ENCODE results near the gene C2CD3. TPM values are rescaled to one million over a fixed set of nuclear protein-coding genes. Genes with fewer than 3 reads are reported as not detected.
"Not testable (repeated sequence)": the region's sequence is repeated elsewhere in the genome, so short reads cannot be mapped to it uniquely, and the experiment has no call there.

The C2CD3 gene
- total RNA-seq, 1 donor from 2014 or later = 27.6 TPM

- DNase-seq (ENCODE audit: low read depth) = no peak
Measured at GRCh38 chr11:74116719-74117118, 54.1 kb downstream of the C2CD3 start.

DNA sequence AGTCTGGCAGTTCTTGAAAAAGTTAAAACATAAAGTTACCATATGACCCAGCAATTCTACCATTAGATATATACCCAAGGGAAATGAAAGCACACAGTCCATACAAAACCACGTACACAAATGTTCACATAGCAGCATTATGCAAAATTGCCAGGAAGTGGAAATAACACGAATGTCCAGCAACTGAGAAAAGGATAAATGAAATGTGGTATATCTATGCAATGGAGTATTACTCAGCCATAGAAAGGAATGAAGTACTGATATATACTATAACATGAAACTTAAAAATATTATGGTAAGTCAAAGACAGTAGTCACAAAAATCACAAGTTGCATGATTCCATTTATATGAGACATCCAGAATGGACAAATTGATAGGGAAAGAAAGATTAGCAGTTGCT lies 57.9 kb downstream of the C2CD3 start:
- DNase-seq (ENCODE audit: low read depth) = no peak

DNA sequence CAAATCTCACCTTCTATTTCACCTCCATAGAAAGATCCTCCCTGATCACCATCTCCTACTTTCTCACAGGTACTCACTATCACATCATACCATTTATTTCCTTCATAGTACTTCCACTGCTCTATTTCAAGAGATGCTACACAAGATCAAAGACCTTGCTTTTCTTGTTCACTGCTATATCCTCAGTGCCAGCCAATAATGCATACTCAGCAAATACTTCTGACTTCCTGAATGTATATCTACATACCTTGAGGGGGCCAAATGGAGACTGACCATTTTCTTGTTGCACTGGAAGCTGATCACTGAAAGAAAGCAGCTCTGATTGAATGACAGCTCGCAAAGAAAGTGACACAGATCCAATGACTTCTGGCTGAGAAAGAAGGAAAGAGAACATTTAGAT lies 64.7 kb downstream of the C2CD3 start:
- DNase-seq (ENCODE audit: low read depth) = no peak

GRCh38 chr11:74102321-74102720 lies 68.5 kb downstream of the C2CD3 start:
- DNase-seq (ENCODE audit: low read depth) = no peak

DNA sequence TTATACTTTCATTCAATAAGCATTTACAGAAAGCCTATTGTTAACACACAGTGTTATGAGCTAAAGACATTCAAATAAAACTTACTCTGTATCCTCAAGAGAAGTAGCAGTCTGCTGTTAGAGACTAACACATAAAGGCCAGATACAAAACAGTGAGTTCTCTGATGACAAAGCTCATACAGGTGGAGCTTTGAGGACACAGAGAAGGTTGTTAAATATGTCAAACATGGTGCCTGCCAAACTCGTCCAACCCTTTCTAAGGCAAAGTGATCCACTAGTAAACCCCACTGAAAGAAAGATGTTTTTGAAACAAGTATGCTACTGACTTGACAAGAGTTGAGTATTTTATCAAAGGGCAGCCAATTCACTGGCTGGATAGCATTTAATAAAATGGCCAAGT lies 70.1 kb downstream of the C2CD3 start:
- no peak for DNase-seq (ENCODE audit: low read depth)

DNA sequence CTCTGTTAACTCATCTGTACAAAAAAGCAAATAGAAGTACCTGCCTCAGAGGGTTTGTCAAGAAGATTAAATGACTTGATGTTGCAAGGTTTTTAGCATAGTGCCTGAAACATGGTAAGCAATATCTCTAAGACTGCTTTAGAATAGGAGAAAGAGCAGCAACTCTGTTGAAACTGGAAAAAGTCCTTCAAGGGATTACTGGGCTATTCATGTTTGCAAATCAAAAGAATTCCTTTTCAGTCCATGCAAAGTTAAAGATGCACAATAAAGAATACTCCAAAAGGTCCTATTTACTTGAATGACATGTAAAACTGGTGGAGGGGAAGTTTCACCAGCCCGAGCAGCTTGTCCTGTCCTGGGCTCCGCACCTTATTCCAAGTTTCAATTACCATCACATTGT lies 70.6 kb downstream of the C2CD3 start:
- DNase-seq (ENCODE audit: low read depth) = no peak

DNA sequence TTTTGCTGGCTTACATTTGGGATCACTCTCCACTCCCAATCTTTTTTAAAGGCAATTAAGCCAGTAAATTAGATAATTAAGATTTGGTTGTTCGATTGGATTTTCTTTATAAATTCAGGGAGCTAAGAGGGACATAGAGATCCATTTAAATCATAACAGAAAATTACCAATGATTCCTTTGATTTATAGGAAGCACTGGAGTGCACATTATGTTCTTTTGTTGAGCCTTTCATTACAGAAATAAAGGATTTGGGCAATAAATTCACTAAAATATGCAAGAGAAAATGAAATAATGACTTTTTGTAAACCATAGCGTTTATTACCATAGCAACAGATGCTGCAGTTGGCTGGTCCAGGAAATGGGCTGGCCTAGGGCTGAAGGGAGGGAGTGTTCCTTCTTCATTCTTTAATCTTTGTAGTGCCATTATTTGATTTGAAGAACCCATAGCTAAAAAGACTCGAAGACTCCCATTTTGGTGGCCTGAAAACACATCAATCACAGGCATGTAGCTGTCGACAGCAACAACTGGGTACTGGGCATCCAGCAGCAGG lies 73.0 kb downstream of the C2CD3 start:
- DNase-seq (ENCODE audit: low read depth) = no peak

GRCh38 chr11:74094393-74094792 lies 76.4 kb downstream of the C2CD3 start:
- DNase-seq (ENCODE audit: low read depth) = no peak

- DNase-seq (ENCODE audit: low read depth) = no peak
Measured at GRCh38 chr11:74092425-74092824, 78.4 kb downstream of the C2CD3 start.

GRCh38 chr11:74091549-74091948 lies 79.3 kb downstream of the C2CD3 start:
- DNase-seq (ENCODE audit: low read depth) = no peak

- peak; percentile 71 for DNase-seq (ENCODE audit: low read depth)
Measured at GRCh38 chr11:74090701-74091100, 80.1 kb downstream of the C2CD3 start.

GRCh38 chr11:74086242-74086884 lies 84.4 kb downstream of the C2CD3 start:
- DNase-seq (ENCODE audit: low read depth) = no peak

DNA sequence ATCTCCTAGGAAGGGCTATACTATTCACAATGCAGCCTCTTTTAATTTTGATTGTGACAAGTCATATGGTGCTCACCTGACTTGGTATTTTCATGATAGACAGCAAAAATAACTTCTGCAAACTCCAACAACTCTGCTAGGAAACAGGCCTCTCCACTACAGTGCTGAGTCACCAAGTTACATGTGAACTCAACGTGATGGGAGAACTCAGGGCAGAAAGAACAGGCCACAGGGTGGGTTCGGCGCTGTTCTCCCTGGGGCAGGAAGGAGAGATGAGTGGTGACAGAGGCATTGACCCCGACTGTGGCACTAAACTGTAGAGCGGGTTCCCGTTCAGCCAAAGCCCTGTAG lies 85.3 kb downstream of the C2CD3 start:
- peak; percentile 39 for DNase-seq (ENCODE audit: low read depth)

GRCh38 chr11:74084796-74085541 lies 85.8 kb downstream of the C2CD3 start:
- DNase-seq (ENCODE audit: low read depth) = peak; percentile 54

DNA sequence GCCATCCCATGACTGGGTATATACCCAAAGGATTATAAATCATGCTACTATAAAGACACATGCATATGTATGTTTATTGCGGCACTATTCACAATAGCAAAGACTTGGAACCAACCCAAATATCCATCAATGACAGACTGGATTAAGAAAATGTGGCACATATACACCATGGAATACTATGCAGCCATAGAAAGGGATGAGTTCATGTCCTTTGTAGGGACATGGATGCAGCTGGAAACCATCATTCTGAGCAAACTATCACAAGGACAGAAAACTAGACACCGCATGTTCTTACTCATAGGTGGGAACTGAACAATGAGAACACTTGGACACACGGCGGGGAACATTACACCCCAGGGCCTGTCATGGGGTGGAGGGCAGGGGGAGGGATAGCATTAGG lies 86.9 kb downstream of the C2CD3 start:
- not testable (repeated sequence) for DNase-seq (ENCODE audit: low read depth)

- no peak for DNase-seq (ENCODE audit: low read depth)
Measured at GRCh38 chr11:74081428-74081827, 89.4 kb downstream of the C2CD3 start.

- DNase-seq (ENCODE audit: low read depth) = no peak
Measured at GRCh38 chr11:74077193-74077592, 93.6 kb downstream of the C2CD3 start.

DNA sequence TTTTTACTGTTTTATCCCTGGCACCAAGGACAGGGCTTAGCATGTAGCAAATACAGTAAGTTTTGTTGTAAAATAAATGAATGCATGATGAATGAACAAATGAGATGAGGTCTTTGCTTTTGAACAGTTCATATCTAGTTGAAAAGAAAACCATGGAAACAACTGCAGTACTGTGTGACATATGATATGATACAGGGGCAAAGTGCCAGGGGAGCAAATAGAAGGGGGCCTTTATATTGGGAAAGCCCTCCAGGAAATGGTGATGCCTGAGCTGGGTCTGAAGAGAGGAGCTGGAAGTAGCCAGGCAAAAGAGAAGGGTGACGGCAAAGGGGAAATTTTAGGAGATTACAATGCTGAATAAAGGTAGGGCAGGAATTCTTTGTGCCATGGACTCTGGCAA lies 98.1 kb downstream of the C2CD3 start:
- no peak for DNase-seq (ENCODE audit: low read depth)

DNA sequence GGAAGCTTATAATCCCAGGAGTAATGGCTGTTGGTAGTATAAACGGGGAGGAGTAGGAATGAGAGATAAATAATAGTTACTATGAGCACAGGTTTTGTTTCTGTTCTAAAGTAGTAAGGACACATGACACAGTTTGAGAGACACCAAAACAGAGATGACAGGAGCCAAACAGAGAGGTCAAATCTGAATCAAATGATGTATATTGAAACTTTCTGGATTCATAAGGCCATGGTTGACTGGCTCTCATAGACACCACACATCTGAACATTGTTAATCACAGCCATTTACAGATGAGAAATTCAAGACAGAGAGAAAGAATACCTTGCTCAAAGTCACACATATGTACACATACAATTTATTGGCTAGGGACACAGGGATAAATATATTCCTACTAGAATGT lies 98.5 kb downstream of the C2CD3 start:
- DNase-seq (ENCODE audit: low read depth) = no peak

- DNase-seq (ENCODE audit: low read depth) = peak; percentile 23
Measured at GRCh38 chr11:74070723-74071492, 99.9 kb downstream of the C2CD3 start.

GRCh38 chr11:74069146-74070046 lies 101.4 kb downstream of the C2CD3 start:
- DNase-seq (ENCODE audit: low read depth) = peak; percentile 44

DNA sequence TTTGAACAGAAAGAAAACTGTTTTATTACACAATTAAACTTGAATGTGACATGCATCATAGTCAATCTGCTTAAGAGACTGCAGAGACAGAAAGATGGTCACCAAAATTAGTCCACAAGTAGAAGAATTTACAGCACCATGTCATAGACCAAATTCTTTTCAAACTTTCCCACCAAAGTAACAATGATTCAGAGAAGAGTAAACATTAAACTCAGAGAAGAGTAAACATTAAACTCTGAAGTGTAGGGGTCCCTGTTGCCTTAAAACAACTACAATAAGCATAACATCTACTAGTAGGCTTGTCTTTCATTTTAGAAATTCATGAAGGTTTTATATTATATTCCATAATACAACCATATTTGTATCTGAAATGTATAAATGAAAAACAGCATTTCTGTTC lies 104.1 kb downstream of the C2CD3 start:
- peak; percentile 74 for DNase-seq (ENCODE audit: low read depth)
